Measurements from ENCODE around the gene PPEF2.
"Not testable (repeated sequence)": the region's sequence is repeated elsewhere in the genome, so short reads cannot be mapped to it uniquely, and the experiment has no call there.

Gene PPEF2
- 0.17 to 0.87 (median 0.58) reads per million in 3 donors for total RNA-seq

DNA sequence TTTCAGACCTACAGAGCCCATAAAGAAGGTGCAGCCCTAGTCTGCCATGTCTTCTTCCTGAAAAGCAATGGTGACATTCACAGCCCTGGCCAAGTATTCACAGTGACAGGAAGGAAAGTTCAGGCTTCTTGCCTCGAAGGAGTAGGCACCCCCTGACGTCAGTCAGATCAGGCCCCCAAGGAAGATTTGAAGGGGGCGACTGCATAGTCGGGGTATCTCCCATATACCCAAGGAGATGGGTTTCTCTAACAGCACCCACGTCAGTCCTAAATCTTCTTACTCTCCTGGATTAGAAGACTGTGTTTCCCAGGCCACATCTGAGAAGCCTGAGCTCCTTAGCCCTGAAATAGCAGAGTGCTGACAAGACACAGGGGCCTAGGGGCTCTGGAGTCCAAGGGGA, at the start of gene PPEF2:
Gene PPEF2 (minus strand): TSS at position 101 of the 400 bp plus-strand sequence. CDS start 6,127 bp downstream, outside the sequence.
- H3K4me1 ChIP-seq (ENCODE audit: control insufficient read depth, insufficient read depth, low read length, poor library complexity, severe bottlenecking), result no peaks in the 10 kb centered on the region
- H3K27ac ChIP-seq (ENCODE audit: insufficient read depth, low read length, poor library complexity, severe bottlenecking), result no peak within 1 kb of the TSS
- H3K9me3 ChIP-seq (ENCODE audit: control insufficient read depth, low read length), result no peaks in the 10 kb centered on the region
- no peaks in the 10 kb centered on the region for H3K27me3 ChIP-seq (replicated peaks; ENCODE audit: control insufficient read depth, insufficient read depth, low read length, poor library complexity, severe bottlenecking)
- no peak within 1 kb of the TSS for H3K4me3 ChIP-seq (ENCODE audit: insufficient read depth, low read depth, low read length, poor library complexity, severe bottlenecking)
- no peaks in the 10 kb centered on the region for H3K36me3 ChIP-seq (ENCODE audit: control insufficient read depth, insufficient read depth, low read length)
- DNase-seq, result no peak

DNA sequence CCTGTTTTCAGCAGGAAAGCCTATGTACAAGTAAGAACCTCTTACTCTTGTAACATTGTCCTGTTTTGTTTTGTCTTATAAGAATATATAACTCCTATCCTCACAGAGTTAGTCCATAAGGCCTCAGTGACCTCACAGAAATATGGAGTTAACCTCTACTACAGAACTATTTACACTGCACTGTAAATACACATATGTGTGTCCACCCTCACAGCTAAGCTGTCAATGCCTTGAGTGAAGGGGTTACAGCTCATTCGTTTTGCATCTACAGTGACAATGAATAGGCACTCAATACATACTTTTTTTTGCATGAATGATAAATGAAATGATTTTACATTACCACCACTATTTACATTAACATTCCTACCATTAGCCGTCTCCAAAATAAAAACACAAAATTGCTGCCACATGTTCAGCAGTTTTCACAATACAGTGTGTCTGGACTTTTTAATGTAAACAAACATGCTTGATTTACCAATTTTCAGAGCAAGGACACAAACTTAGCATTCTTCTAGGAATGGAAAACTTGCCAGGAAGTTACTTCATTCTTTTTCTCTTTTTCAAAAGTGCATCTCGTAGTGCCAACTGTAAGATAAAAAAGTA, 48.1 kb upstream of the PPEF2 start:
- Histone ChIP-seq H3K27ac (ENCODE audit: insufficient read depth, low read length, poor library complexity, severe bottlenecking) (no peak overlapping the region), H3K9me3 (ENCODE audit: control insufficient read depth, low read length) (no peaks in the 10 kb centered on the region), H3K4me1 (ENCODE audit: control insufficient read depth, insufficient read depth, low read length, poor library complexity, severe bottlenecking) (no peaks in the 10 kb centered on the region), H3K4me3 (ENCODE audit: insufficient read depth, low read depth, low read length, poor library complexity, severe bottlenecking) (no peak overlapping the region), H3K36me3 (ENCODE audit: control insufficient read depth, insufficient read depth, low read length) (peaks cover 23% of the 10 kb centered on the region), H3K27me3 (replicated peaks; ENCODE audit: control insufficient read depth, insufficient read depth, low read length, poor library complexity, severe bottlenecking) (no peaks in the 10 kb centered on the region)
- DNase-seq, result no peak

DNA sequence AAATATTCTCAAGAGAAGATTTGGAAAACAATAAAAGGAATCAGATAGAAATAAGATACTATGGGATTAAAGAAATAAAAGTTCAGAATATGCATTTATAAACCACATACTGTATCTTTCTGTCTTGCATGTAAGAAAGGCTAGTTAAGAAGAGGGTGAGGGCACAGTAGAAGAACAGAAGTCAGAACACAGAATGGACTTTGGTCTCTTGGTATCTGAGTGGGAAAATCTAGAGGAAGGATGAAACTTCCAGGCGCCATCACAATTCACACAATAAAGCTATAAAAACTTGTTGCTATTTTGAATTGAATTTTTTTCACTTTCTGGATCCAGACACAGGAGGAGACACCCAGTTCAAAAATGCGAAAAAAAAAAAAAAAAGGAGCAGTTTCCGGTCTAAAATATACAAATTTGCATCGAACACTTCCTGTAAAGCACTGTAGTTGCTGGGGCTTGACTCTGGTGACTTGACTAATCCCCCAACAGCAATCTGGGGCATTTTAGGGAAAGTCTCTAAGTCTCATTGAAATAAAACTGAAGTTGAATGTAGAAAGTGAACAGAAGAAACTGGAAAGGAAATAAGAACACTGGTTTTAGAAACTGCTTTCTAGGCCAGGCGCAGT, 46.7 kb upstream of the PPEF2 start:
- DNase-seq, result no peak
- no peaks in the 10 kb centered on the region for H3K27me3 ChIP-seq (replicated peaks; ENCODE audit: control insufficient read depth, insufficient read depth, low read length, poor library complexity, severe bottlenecking)
- H3K4me3 ChIP-seq (ENCODE audit: insufficient read depth, low read depth, low read length, poor library complexity, severe bottlenecking), result no peak overlapping the region
- no peaks in the 10 kb centered on the region for H3K4me1 ChIP-seq (ENCODE audit: control insufficient read depth, insufficient read depth, low read length, poor library complexity, severe bottlenecking)
- H3K36me3 ChIP-seq (ENCODE audit: control insufficient read depth, insufficient read depth, low read length), result peaks cover 23% of the 10 kb centered on the region
- H3K27ac ChIP-seq (ENCODE audit: insufficient read depth, low read length, poor library complexity, severe bottlenecking), result no peak overlapping the region
- H3K9me3 ChIP-seq (ENCODE audit: control insufficient read depth, low read length), result no peaks in the 10 kb centered on the region

GRCh38 chr4:75940692-75941253, 38.5 kb upstream of the PPEF2 start, which contains the start of gene NAAA:
NAAA (minus strand) TSS chr4:75941013; CDS start chr4:75940949, 64 bp downstream.
- no peaks in the 10 kb centered on the region for H3K27me3 ChIP-seq (replicated peaks; ENCODE audit: control insufficient read depth, insufficient read depth, low read length, poor library complexity, severe bottlenecking)
- peak within 1 kb of the TSS; percentile 100 for H3K4me3 ChIP-seq (ENCODE audit: insufficient read depth, low read depth, low read length, poor library complexity, severe bottlenecking)
- peak; percentile 65 to 72 (median 70) for DNase-seq
- H3K9me3 ChIP-seq (ENCODE audit: control insufficient read depth, low read length), result no peaks in the 10 kb centered on the region
- H3K36me3 ChIP-seq (ENCODE audit: control insufficient read depth, insufficient read depth, low read length), result peaks cover 7% of the 10 kb centered on the region
- H3K4me1 ChIP-seq (ENCODE audit: control insufficient read depth, insufficient read depth, low read length, poor library complexity, severe bottlenecking), result peaks cover 3% of the 10 kb centered on the region
- H3K27ac ChIP-seq (ENCODE audit: insufficient read depth, low read length, poor library complexity, severe bottlenecking), result peak within 1 kb of the TSS; percentile 83

- peaks cover 13% of the 10 kb centered on the region for H3K36me3 ChIP-seq (ENCODE audit: control insufficient read depth, insufficient read depth, low read length)
- H3K9me3 ChIP-seq (ENCODE audit: control insufficient read depth, low read length), result no peaks in the 10 kb centered on the region
- peaks cover 3% of the 10 kb centered on the region for H3K4me1 ChIP-seq (ENCODE audit: control insufficient read depth, insufficient read depth, low read length, poor library complexity, severe bottlenecking)
- peak; percentile 61 to 72 (median 70) for DNase-seq
- H3K4me3 ChIP-seq (ENCODE audit: insufficient read depth, low read depth, low read length, poor library complexity, severe bottlenecking), result peak overlapping the region; percentile 100
- H3K27me3 ChIP-seq (replicated peaks; ENCODE audit: control insufficient read depth, insufficient read depth, low read length, poor library complexity, severe bottlenecking), result no peaks in the 10 kb centered on the region
- H3K27ac ChIP-seq (ENCODE audit: insufficient read depth, low read length, poor library complexity, severe bottlenecking), result peak overlapping the region; percentile 83
Measured at GRCh38 chr4:75939890-75940691, 37.8 kb upstream of the PPEF2 start.

- Histone ChIP-seq H3K27ac (ENCODE audit: insufficient read depth, low read length, poor library complexity, severe bottlenecking) (no peak overlapping the region), H3K36me3 (ENCODE audit: control insufficient read depth, insufficient read depth, low read length) (peaks cover 32% of the 10 kb centered on the region), H3K9me3 (ENCODE audit: control insufficient read depth, low read length) (no peaks in the 10 kb centered on the region), H3K4me3 (ENCODE audit: insufficient read depth, low read depth, low read length, poor library complexity, severe bottlenecking) (no peak overlapping the region), H3K4me1 (ENCODE audit: control insufficient read depth, insufficient read depth, low read length, poor library complexity, severe bottlenecking) (peaks cover 3% of the 10 kb centered on the region), H3K27me3 (replicated peaks; ENCODE audit: control insufficient read depth, insufficient read depth, low read length, poor library complexity, severe bottlenecking) (no peaks in the 10 kb centered on the region)
- DNase-seq, result no peak
Measured at GRCh38 chr4:75935628-75936027, 33.4 kb upstream of the PPEF2 start.

- H3K36me3 ChIP-seq (ENCODE audit: control insufficient read depth, insufficient read depth, low read length), result peaks cover 48% of the 10 kb centered on the region
- no peak for DNase-seq
- H3K4me1 ChIP-seq (ENCODE audit: control insufficient read depth, insufficient read depth, low read length, poor library complexity, severe bottlenecking), result no peaks in the 10 kb centered on the region
- no peaks in the 10 kb centered on the region for H3K9me3 ChIP-seq (ENCODE audit: control insufficient read depth, low read length)
- H3K27me3 ChIP-seq (replicated peaks; ENCODE audit: control insufficient read depth, insufficient read depth, low read length, poor library complexity, severe bottlenecking), result no peaks in the 10 kb centered on the region
- no peak overlapping the region for H3K27ac ChIP-seq (ENCODE audit: insufficient read depth, low read length, poor library complexity, severe bottlenecking)
- no peak overlapping the region for H3K4me3 ChIP-seq (ENCODE audit: insufficient read depth, low read depth, low read length, poor library complexity, severe bottlenecking)
Measured at GRCh38 chr4:75930152-75930551, 27.9 kb upstream of the PPEF2 start.

GRCh38 chr4:75924916-75925315, 22.7 kb upstream of the PPEF2 start:
- not testable (repeated sequence) for H3K27me3 ChIP-seq (replicated peaks; ENCODE audit: control insufficient read depth, insufficient read depth, low read length, poor library complexity, severe bottlenecking); DNase-seq; H3K4me1 ChIP-seq (ENCODE audit: control insufficient read depth, insufficient read depth, low read length, poor library complexity, severe bottlenecking); H3K9me3 ChIP-seq (ENCODE audit: control insufficient read depth, low read length); H3K27ac ChIP-seq (ENCODE audit: insufficient read depth, low read length, poor library complexity, severe bottlenecking); H3K4me3 ChIP-seq (ENCODE audit: insufficient read depth, low read depth, low read length, poor library complexity, severe bottlenecking)
- H3K36me3 ChIP-seq (ENCODE audit: control insufficient read depth, insufficient read depth, low read length), result peaks cover 66% of the 10 kb centered on the region

GRCh38 chr4:75924309-75924827, 22.1 kb upstream of the PPEF2 start:
- Histone ChIP-seq H3K9me3 (ENCODE audit: control insufficient read depth, low read length) (no peaks in the 10 kb centered on the region), H3K4me3 (ENCODE audit: insufficient read depth, low read depth, low read length, poor library complexity, severe bottlenecking) (no peak overlapping the region), H3K27ac (ENCODE audit: insufficient read depth, low read length, poor library complexity, severe bottlenecking) (no peak overlapping the region), H3K27me3 (replicated peaks; ENCODE audit: control insufficient read depth, insufficient read depth, low read length, poor library complexity, severe bottlenecking) (no peaks in the 10 kb centered on the region), H3K36me3 (ENCODE audit: control insufficient read depth, insufficient read depth, low read length) (peaks cover 68% of the 10 kb centered on the region), H3K4me1 (ENCODE audit: control insufficient read depth, insufficient read depth, low read length, poor library complexity, severe bottlenecking) (no peaks in the 10 kb centered on the region)
- DNase-seq, result no peak

Measured in effector memory CD4-positive, alpha-beta T cell (primary cell).